PC-9 (cell line): Measurements from ENCODE around the gene ONECUT2. TPM values are rescaled to one million over a fixed set of nuclear protein-coding genes. Genes with fewer than 3 reads are reported as not detected.

ENCODE experiments used
- BruUV-seq: library from RNA; stranded (reverse); fragments of 400-500 nt; replicated peaks from 2 replicates; lab custom pipeline; 2021; lab: Mats Ljungman, UMichigan
- CTCF ChIA-PET: fragments of 300-600 bp; sonication (Branson Sonifier 250); formaldehyde crosslinking; loops from one replicate; lab custom pipeline; 2022; ENCODE audit warnings: antibody characterized with exemption; lab: Charles Lee
- POLR2A ChIA-PET: fragments of 300-600 bp; sonication (Branson Sonifier 250); formaldehyde crosslinking; loops from one replicate; lab custom pipeline; 2022; ENCODE audit warnings: antibody characterized with exemption; ENCODE audit not compliant: unreplicated experiment; lab: Charles Lee
- DNase-seq, 2 experiments: peaks; one replicate each; pipeline versions ENCODE4 v3.0.0 to v3.0.0-alpha.2; 2015 to 2022; ENCODE audit warnings: mixed read lengths in 1 of 2
- H2AFZ ChIP-seq: fragments of 200-600 bp; sonication (generic); 2 replicates; pipeline ENCODE4 v1.8.1; 2017; ENCODE audit warnings: antibody characterized with exemption
- H3F3A ChIP-seq: fragments of 200-600 bp; sonication (generic); 2 replicates; pipeline ENCODE4 v1.8.1; 2017; ENCODE audit warnings: antibody characterized with exemption, mild to moderate bottlenecking, low read depth; ENCODE audit not compliant: insufficient read depth
- H3K27ac ChIP-seq: fragments of 200-600 bp; sonication (generic); 2 replicates; pipeline ENCODE4 v1.6.1; 2016; ENCODE audit warnings: mixed run types
- H3K27me3 ChIP-seq: fragments of 200-600 bp; sonication (generic); 2 replicates; pipeline ENCODE4 v1.6.1; 2016; ENCODE audit warnings: low read depth, mixed run types; ENCODE audit not compliant: insufficient read depth
- H3K36me3 ChIP-seq: fragments of 200-600 bp; sonication (generic); 2 replicates; pipeline ENCODE4 v1.6.1; 2016; ENCODE audit warnings: low read depth, mixed run types
- H3K4me1 ChIP-seq: fragments of 200-600 bp; sonication (generic); replicated peaks from 2 replicates; pipeline ENCODE4 v1.6.1; 2016; ENCODE audit warnings: mixed run types; ENCODE audit not compliant: insufficient read depth
- H3K4me2 ChIP-seq: fragments of 200-600 bp; sonication (generic); 2 replicates; pipeline ENCODE4 v1.6.1; 2017; ENCODE audit warnings: mixed run types
- H3K4me3 ChIP-seq: fragments of 200-600 bp; sonication (generic); 2 replicates; pipeline ENCODE4 v1.6.1; 2016; ENCODE audit warnings: mixed run types
- H3K79me2 ChIP-seq: fragments of 200-600 bp; sonication (generic); 2 replicates; pipeline ENCODE4 v1.6.1; 2017; ENCODE audit warnings: low read depth, mixed run types
- H3K9me2 ChIP-seq: fragments of 200-600 bp; sonication (generic); 2 replicates; pipeline ENCODE4 v1.8.1; 2017; ENCODE audit warnings: mild to moderate bottlenecking; ENCODE audit not compliant: insufficient read depth
- H3K9me3 ChIP-seq: fragments of 200-600 bp; sonication (generic); 2 replicates; pipeline ENCODE4 v1.8.1; 2016; ENCODE audit warnings: low read depth; ENCODE audit not compliant: insufficient read depth
- H4K20me1 ChIP-seq: fragments of 200-600 bp; sonication (generic); 2 replicates; pipeline ENCODE4 v1.8.1; 2017; ENCODE audit not compliant: insufficient read depth
- EZH2 ChIP-seq: fragments of 200-600 bp; sonication (generic); IDR thresholded peaks from 2 replicates; pipeline ENCODE4 v1.8.0; 2017; ENCODE audit warnings: antibody characterized with exemption, low read depth
- intact Hi-C: fragments of 100-400 bp; cut with micrococcal nuclease; formaldehyde crosslinking; loops from one replicate; pipeline ENCODE4 v1.10.0; 2022; ENCODE audit not compliant: unreplicated experiment
- total RNA-seq: library from RNA; stranded (reverse); gene quantifications from 2 replicates; pipeline ENCODE4 v1.2.3, GENCODE V29; 2021
- TF ChIP-seq, protein P1 (sequence below): fragments of 200-600 bp; sonication (generic); conservative IDR thresholded peaks from 2 replicates; pipeline ENCODE4 v1.6.1; 2017; ENCODE audit warnings: mixed run types, antibody characterized with exemption, mild to moderate bottlenecking, moderate library complexity

The ONECUT2 gene
- total RNA-seq, 1 experiment from 2014 or later: 0.35 TPM

DNA sequence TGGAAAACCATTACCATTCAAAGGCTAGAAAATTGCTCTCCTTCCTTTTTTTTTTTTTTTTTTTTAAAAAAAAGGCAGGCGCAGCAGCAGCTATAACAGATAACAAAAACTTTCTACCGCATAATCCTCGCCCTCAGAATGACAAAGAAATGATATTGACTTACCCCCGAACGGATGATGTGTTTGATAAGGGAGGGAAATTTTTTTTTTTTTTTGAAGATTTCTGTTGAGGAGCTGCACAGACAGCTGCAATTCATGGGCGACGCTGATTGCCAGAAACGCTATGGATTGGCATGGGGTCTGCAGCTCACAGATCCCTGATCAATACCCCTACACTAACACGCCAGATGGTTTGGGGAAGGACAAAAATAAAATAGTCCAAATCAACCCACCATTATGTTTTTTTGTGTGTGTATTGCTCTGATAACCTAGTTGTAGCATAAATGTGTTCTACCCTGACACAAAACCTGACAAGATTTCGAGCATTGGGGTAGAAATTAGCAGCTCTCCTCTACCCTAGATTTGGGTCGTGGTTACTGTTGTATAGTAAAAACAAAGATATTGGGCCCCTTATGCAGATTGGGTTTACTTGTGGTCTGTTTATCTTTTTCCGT lies 3.6 kb upstream of the ONECUT2 start:
- POLR2A ChIA-PET: no interaction called here
- 0 out of 2 replicates have a peak, but pooled peaks cover 4% of the 10 kb centered on the region for H3F3A ChIP-seq
- no peak overlapping the region for H3K4me3 ChIP-seq
- no peak overlapping the region for H3K27ac ChIP-seq
- no peak overlapping the region for H2AFZ ChIP-seq
- no peak for DNase-seq
- peaks cover 5% of the 10 kb centered on the region; the same call in 1 of the 2 replicates for H3K79me2 ChIP-seq
- peaks cover 17% of the 10 kb centered on the region for H3K4me1 ChIP-seq
- CTCF ChIA-PET: no interaction called here
- no peak for TF ChIP-seq EZH2
- TF ChIP-seq, protein P1, sequence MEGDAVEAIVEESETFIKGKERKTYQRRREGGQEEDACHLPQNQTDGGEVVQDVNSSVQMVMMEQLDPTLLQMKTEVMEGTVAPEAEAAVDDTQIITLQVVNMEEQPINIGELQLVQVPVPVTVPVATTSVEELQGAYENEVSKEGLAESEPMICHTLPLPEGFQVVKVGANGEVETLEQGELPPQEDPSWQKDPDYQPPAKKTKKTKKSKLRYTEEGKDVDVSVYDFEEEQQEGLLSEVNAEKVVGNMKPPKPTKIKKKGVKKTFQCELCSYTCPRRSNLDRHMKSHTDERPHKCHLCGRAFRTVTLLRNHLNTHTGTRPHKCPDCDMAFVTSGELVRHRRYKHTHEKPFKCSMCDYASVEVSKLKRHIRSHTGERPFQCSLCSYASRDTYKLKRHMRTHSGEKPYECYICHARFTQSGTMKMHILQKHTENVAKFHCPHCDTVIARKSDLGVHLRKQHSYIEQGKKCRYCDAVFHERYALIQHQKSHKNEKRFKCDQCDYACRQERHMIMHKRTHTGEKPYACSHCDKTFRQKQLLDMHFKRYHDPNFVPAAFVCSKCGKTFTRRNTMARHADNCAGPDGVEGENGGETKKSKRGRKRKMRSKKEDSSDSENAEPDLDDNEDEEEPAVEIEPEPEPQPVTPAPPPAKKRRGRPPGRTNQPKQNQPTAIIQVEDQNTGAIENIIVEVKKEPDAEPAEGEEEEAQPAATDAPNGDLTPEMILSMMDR: no peak
- intact Hi-C loops: loop anchor here (10.0 kb wide), 2 partner anchors 217 to 857 kb away; no protein-coding TSS in a partner anchor
- H4K20me1 ChIP-seq: no peaks in the 10 kb centered on the region
- H3K9me3 ChIP-seq: no peaks in the 10 kb centered on the region
- H3K36me3 ChIP-seq: no peaks in the 10 kb centered on the region
- H3K9me2 ChIP-seq: no peaks in the 10 kb centered on the region
- no peaks in the 10 kb centered on the region for H3K27me3 ChIP-seq
- H3K4me2 ChIP-seq: no peak overlapping the region
- no TSS peak for BruUV-seq

DNA sequence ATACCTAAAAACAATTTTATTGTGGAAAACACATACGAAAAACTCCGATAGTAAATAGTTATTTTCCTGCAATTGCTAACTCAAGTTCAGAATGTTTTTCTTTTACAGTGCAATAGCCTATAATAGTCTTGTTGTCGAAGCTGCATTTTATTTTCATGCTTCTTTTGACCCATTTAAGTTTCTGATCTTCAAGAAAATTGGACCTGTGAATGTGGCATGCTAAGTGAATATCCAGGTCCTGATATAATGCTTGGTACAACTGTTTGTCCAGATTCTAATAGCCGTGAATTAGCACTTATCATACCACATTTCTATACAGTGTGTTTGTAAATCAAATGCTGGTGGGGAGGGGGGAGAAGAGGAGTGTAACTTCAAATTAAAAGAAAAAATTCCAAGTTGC lies 3.0 kb upstream of the ONECUT2 start:
- CTCF ChIA-PET: no interaction called here
- no peak for DNase-seq
- intact Hi-C loops: loop anchor here (10.0 kb wide), 2 partner anchors 217 to 857 kb away; no protein-coding TSS in a partner anchor
- no peak overlapping the region for H3K4me3 ChIP-seq
- no peaks in the 10 kb centered on the region for H3K9me2 ChIP-seq
- H3K4me1 ChIP-seq: peaks cover 17% of the 10 kb centered on the region
- no peaks in the 10 kb centered on the region for H3K27me3 ChIP-seq
- no peak overlapping the region for H3K27ac ChIP-seq
- H3K36me3 ChIP-seq: no peaks in the 10 kb centered on the region
- no peak overlapping the region for H2AFZ ChIP-seq
- peaks cover 4% of the 10 kb centered on the region; the same call in 1 of the 2 replicates for H3F3A ChIP-seq
- no peaks in the 10 kb centered on the region for H3K9me3 ChIP-seq
- peaks cover 9% of the 10 kb centered on the region; the same call in 1 of the 2 replicates for H3K79me2 ChIP-seq
- BruUV-seq: no TSS peak
- no peak overlapping the region for H3K4me2 ChIP-seq
- H4K20me1 ChIP-seq: no peaks in the 10 kb centered on the region
- no peak for TF ChIP-seq EZH2
- TF ChIP-seq, protein P1: no peak
- POLR2A ChIA-PET: no interaction called here

DNA sequence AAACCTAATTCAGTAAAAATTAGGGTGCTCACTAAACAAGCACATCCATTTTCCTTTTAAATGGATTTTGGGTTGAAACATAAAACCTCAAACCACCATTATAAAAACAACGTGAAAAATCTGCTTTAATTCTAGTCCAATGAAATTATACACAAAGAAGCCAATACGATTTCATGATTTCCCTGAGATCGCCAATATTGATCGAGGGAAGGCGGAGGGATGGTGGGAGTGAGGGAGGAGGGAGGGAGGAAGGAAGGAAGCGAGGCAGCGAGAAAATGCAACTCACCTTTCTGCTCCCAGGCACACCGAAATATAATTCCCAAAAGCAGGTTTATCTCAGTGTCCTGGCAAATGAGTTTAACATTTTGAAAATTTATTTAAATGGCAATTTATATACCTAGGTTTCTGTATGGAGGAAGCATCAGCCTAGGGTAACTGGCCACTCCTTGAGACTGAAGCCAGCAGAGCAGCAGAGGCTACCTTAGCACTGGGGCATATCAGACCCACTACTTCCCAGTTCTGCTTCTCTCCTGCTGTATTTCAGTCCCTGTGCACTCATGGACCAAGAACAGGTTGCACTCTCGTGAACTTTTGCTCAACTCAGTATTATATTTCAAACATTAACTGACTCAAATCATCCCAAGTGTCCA lies 2.3 kb upstream of the ONECUT2 start:
- CTCF ChIA-PET: no interaction called here
- POLR2A ChIA-PET: no interaction called here
- Histone ChIP-seq H3K27me3 (no peaks in the 10 kb centered on the region), H2AFZ (peak overlapping the region; percentile 91; the same call in 1 of the 2 replicates), H3F3A (peaks cover 4% of the 10 kb centered on the region; the same call in 1 of the 2 replicates), H3K9me2 (no peaks in the 10 kb centered on the region), H3K9me3 (no peaks in the 10 kb centered on the region), H3K4me1 (peaks cover 20% of the 10 kb centered on the region), H3K36me3 (no peaks in the 10 kb centered on the region), H3K4me2 (peak overlapping the region; percentile 99), H3K79me2 (peaks cover 12% of the 10 kb centered on the region; the same call in 1 of the 2 replicates), H4K20me1 (no peaks in the 10 kb centered on the region), H3K27ac (no peak overlapping the region), H3K4me3 (peak overlapping the region; percentile 90; the same call in 1 of the 2 replicates)
- TF ChIP-seq, protein P1: no peak
- TF ChIP-seq EZH2: no peak
- intact Hi-C loops: loop anchor here (10.0 kb wide), 2 partner anchors 218 to 858 kb away; no protein-coding TSS in a partner anchor
- no TSS peak for BruUV-seq
- DNase-seq: no peak
